ENCODE data around the gene ZNF654. TPM values are rescaled to one million over a fixed set of nuclear protein-coding genes. Genes with fewer than 3 reads are reported as not detected.

ZNF654 gene
- total RNA-seq, 2 donors from 2014 or later, result 12.5 to 18.1 TPM

DNA sequence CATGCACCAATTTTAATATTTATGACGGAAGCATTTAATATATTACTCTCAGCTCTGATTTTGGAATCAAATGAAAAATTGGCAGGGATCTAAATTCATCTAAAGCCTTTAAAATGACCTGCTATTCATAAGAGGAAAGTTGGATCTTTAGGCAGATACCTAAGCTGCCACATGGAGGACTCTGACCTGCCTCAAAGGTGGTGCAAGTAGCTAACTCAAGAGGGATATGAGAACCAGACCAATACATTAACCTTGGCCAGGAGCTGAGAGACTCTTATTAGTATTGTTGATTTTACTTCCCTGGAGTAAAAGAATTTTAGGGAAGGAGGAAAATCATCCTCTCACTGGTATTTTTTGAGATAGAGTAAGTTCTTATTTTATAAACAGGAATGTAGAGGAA, 17.7 kb downstream of the ZNF654 start:
- H3K4me3 ChIP-seq, result no peak overlapping the region
- no peaks in the 10 kb centered on the region for H3K27me3 ChIP-seq (replicated peaks; ENCODE audit: insufficient read depth)
- DNase-seq (ENCODE audit: low spot score), result no peak
- H3K27ac ChIP-seq, result no peak overlapping the region
- TF ChIP-seq POLR2A (IDR thresholded peaks at IDR 0.05) (no peak), CTCF (IDR thresholded peaks at IDR 0.05) (no peak), POLR2AphosphoS5 (IDR thresholded peaks at IDR 0.05) (no peak)
- H3K9me3 ChIP-seq, result no peaks in the 10 kb centered on the region
- intact Hi-C loops (cut with DNase I), result no loop called here
- H3K4me1 ChIP-seq (replicated peaks), result no peaks in the 10 kb centered on the region
- H3K36me3 ChIP-seq, result no peaks in the 10 kb centered on the region
- 95% methylated on average over 1 of the region's 1 CpG for WGBS

DNA sequence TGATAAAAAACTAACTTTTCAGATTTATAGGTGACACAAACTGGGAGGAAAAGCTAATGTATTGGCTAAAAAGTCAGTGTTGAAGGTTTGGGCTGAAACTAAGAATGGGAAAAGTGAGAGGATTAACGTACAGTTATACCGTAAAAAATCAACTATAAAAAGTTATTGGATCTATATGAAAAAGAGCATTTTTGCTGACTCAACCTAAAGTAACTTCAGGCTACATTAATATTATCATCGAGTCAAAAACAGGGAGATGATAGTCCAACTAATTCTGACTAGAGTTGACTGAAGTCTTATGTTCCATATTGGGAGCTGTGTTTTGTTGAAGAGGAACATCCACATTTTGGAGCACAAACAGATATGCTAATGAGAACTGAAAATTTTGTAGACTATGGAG, 19.9 kb downstream of the ZNF654 start:
- no peak for DNase-seq (ENCODE audit: low spot score)
- H3K9me3 ChIP-seq, result no peaks in the 10 kb centered on the region
- H3K27ac ChIP-seq, result no peak overlapping the region
- WGBS, result 91% methylated on average over 3 of the region's 3 CpGs
- no peaks in the 10 kb centered on the region for H3K4me1 ChIP-seq (replicated peaks)
- H3K4me3 ChIP-seq, result no peak overlapping the region
- TF ChIP-seq POLR2A (IDR thresholded peaks at IDR 0.05) (no peak), POLR2AphosphoS5 (IDR thresholded peaks at IDR 0.05) (no peak), CTCF (IDR thresholded peaks at IDR 0.05) (no peak)
- intact Hi-C loops (cut with DNase I), result no loop called here
- H3K27me3 ChIP-seq (replicated peaks; ENCODE audit: insufficient read depth), result no peaks in the 10 kb centered on the region
- no peaks in the 10 kb centered on the region for H3K36me3 ChIP-seq

DNA sequence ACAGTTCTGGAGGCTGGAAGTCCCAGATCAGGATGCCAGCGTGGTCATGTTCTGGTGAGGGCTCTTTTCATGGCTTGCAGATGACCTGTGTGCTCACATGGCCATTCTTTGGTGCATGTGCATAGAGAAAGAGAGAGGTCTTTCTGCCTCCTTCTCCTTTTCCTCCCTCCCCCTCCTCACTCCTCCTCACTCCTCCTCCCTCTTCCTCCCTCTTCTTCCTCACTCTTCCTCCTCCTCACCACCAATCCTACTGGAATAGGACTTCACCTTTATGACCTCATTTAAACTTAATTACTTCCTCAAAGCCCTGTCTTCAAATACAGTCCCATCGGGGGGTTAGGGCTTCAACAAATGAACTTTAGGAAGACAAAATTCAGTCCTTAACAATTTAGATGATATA, 23.8 kb downstream of the ZNF654 start:
- no peaks in the 10 kb centered on the region for H3K36me3 ChIP-seq
- no peak for DNase-seq (ENCODE audit: low spot score)
- TF ChIP-seq CTCF (IDR thresholded peaks at IDR 0.05), result no peak
- 77% methylated on average over 2 of the region's 2 CpGs for WGBS
- H3K9me3 ChIP-seq, result no peaks in the 10 kb centered on the region
- no peak overlapping the region for H3K27ac ChIP-seq
- no peaks in the 10 kb centered on the region for H3K27me3 ChIP-seq (replicated peaks; ENCODE audit: insufficient read depth)
- H3K4me3 ChIP-seq, result no peak overlapping the region
- intact Hi-C loops (cut with DNase I), result no loop called here
- no peaks in the 10 kb centered on the region for H3K4me1 ChIP-seq (replicated peaks)

- no peaks in the 10 kb centered on the region for H3K9me3 ChIP-seq
- no peak overlapping the region for H3K27ac ChIP-seq
- no peak for DNase-seq (ENCODE audit: low spot score)
- H3K27me3 ChIP-seq (replicated peaks; ENCODE audit: insufficient read depth), result no peaks in the 10 kb centered on the region
- intact Hi-C loops (cut with DNase I), result no loop called here
- H3K36me3 ChIP-seq, result no peaks in the 10 kb centered on the region
- TF ChIP-seq CTCF (IDR thresholded peaks at IDR 0.05) (no peak), POLR2AphosphoS5 (IDR thresholded peaks at IDR 0.05) (peak; percentile 56)
- 33% methylated on average over 2 of the region's 2 CpGs for WGBS
- no peaks in the 10 kb centered on the region for H3K4me1 ChIP-seq (replicated peaks)
- no peak overlapping the region for H3K4me3 ChIP-seq
Measured at GRCh38 chr3:88084097-88084501, 25.0 kb downstream of the ZNF654 start.

GRCh38 chr3:88090681-88091080, 31.6 kb downstream of the ZNF654 start:
- Histone ChIP-seq H3K4me1 (replicated peaks) (no peaks in the 10 kb centered on the region), H3K27ac (no peak overlapping the region), H3K9me3 (no peaks in the 10 kb centered on the region), H3K4me3 (no peak overlapping the region), H3K36me3 (no peaks in the 10 kb centered on the region), H3K27me3 (replicated peaks; ENCODE audit: insufficient read depth) (no peaks in the 10 kb centered on the region)
- no peak for TF ChIP-seq CTCF (IDR thresholded peaks at IDR 0.05)
- TF ChIP-seq POLR2AphosphoS5 (IDR thresholded peaks at IDR 0.05), result no peak
- no peak for TF ChIP-seq POLR2A (IDR thresholded peaks at IDR 0.05)
- DNase-seq (ENCODE audit: low spot score), result no peak
- 80% methylated on average over 4 of the region's 4 CpGs for WGBS
- intact Hi-C loops (cut with DNase I), result no loop called here

Measured in prostate gland (tissue), 2 donors.